SJCRH30 (cell line): ENCODE data around the gene KLF13. TPM values are rescaled to one million over a fixed set of nuclear protein-coding genes. Genes with fewer than 3 reads are reported as not detected.

ENCODE experiments used
- DNase-seq, 2 experiments: peaks; one replicate each; pipeline ENCODE4 v3.0.0-alpha.2; 2015 to 2020
- H3K27ac ChIP-seq: fragments of 250-450 bp; sonication (Bioruptor Pico); 2 replicates; pipeline ENCODE4 v1.5.1; 2020; ENCODE audit warnings: mild to moderate bottlenecking, moderate library complexity
- H3K27me3 ChIP-seq: fragments of 250-450 bp; sonication (Bioruptor Pico); 2 replicates; pipeline ENCODE4 v1.5.1; 2020; ENCODE audit warnings: mild to moderate bottlenecking, moderate library complexity
- H3K36me3 ChIP-seq: fragments of 250-450 bp; sonication (Bioruptor Pico); 2 replicates; pipeline ENCODE4 v1.5.1; 2020; ENCODE audit warnings: mild to moderate bottlenecking, moderate library complexity
- H3K4me1 ChIP-seq: fragments of 250-450 bp; sonication (Bioruptor Pico); 2 replicates; pipeline ENCODE4 v1.5.1; 2020; ENCODE audit warnings: mild to moderate bottlenecking, moderate library complexity
- H3K4me3 ChIP-seq: fragments of 250-450 bp; sonication (Bioruptor Pico); 2 replicates; pipeline ENCODE4 v1.5.1; 2020; ENCODE audit warnings: mild to moderate bottlenecking, moderate library complexity
- H3K9me3 ChIP-seq: fragments of 250-450 bp; sonication (Bioruptor Pico); replicated peaks from 2 replicates; pipeline ENCODE4 v1.5.1; 2020; ENCODE audit warnings: mild to moderate bottlenecking, moderate library complexity
- total RNA-seq: library from RNA; depleted of rRNA; stranded (reverse); fragments of >200 nt; shearing (Covaris generic); gene quantifications from 2 replicates; pipeline ENCODE4 v1.2.3, GENCODE V29; 2014

Gene KLF13
- total RNA-seq, 1 experiment from 2014 or later = 33.1 TPM

DNA sequence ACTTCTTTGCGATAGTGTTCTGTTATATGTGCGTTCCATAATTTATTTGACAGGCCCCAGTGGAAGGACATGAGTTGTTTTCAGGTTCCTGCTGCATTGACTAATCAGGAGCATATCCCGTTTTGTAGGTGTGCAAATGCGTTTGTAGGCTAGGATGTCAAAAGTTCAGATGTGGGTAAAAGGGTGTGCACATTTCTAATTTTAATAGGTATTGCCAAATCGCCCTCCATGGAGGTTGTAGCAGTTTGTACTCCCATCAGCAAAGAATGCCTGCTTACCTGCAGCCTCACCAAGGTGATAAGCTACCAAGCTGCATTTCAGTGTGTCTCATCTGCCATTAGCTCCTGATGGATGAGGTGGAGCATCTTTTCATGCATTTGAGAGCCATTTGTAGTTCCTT, 36.3 kb downstream of the KLF13 start:
- H3K9me3 ChIP-seq = no peaks in the 10 kb centered on the region
- no peak overlapping the region for H3K4me3 ChIP-seq
- no peak for DNase-seq
- peaks cover 6% of the 10 kb centered on the region; the same call in 1 of the 2 replicates for H3K4me1 ChIP-seq
- H3K27ac ChIP-seq = no peak overlapping the region
- H3K36me3 ChIP-seq = no peaks in the 10 kb centered on the region
- no peaks in the 10 kb centered on the region for H3K27me3 ChIP-seq

- Histone ChIP-seq H3K9me3 (peaks cover 3% of the 10 kb centered on the region; the same call in 1 of the 2 replicates), H3K4me3 (no peak overlapping the region), H3K27me3 (no peaks in the 10 kb centered on the region), H3K36me3 (no peaks in the 10 kb centered on the region), H3K27ac (no peak overlapping the region), H3K4me1 (peaks cover 6% of the 10 kb centered on the region; the same call in 1 of the 2 replicates)
- DNase-seq = no peak
These were observed 37.8 kb downstream of the KLF13 start for GRCh38 chr15:31364301-31365031.

DNA sequence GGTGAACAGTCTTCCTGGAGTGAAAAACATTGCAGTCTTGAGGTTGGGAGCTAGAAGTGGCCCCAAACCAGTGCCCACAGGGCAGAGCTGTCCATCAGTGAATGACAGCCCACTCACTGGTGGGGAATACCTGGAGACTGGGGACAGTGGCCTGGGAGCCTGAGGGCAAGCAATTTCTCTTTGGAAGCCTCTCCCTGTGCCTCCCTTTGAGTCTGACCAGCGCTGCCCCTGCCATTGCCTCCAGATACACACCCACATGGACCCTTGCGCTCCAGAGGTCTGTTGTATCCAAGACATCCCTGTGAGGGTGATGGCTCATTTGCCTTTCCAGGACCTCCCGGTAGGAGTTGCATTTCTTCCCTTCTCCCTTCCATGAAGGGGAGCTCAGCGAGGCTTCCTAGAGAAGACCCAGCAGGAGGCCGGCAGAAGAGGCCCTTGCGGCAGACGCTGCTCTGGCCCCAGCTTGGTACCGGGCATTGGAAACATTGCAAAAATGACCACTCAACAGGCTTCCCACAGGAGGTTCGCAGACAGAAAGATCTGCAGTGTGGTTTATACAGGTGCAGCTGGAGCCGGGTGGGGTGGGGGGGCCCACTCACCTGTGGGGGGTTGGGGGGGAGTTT, 38.5 kb downstream of the KLF13 start:
- peaks cover 3% of the 10 kb centered on the region; the same call in 1 of the 2 replicates for H3K9me3 ChIP-seq
- peaks cover 6% of the 10 kb centered on the region; the same call in 1 of the 2 replicates for H3K4me1 ChIP-seq
- DNase-seq = no peak
- H3K27me3 ChIP-seq = no peaks in the 10 kb centered on the region
- H3K27ac ChIP-seq = no peak overlapping the region
- no peak overlapping the region for H3K4me3 ChIP-seq
- H3K36me3 ChIP-seq = no peaks in the 10 kb centered on the region

GRCh38 chr15:31365655-31366127, 39.1 kb downstream of the KLF13 start:
- no peaks in the 10 kb centered on the region for H3K36me3 ChIP-seq
- peaks cover 6% of the 10 kb centered on the region; the same call in 1 of the 2 replicates for H3K4me1 ChIP-seq
- H3K4me3 ChIP-seq = no peak overlapping the region
- no peaks in the 10 kb centered on the region for H3K27me3 ChIP-seq
- DNase-seq = no peak
- H3K27ac ChIP-seq = no peak overlapping the region
- peaks cover 3% of the 10 kb centered on the region; the same call in 1 of the 2 replicates for H3K9me3 ChIP-seq

GRCh38 chr15:31366169-31366734, 39.6 kb downstream of the KLF13 start:
- Histone ChIP-seq H3K27ac (no peak overlapping the region), H3K4me1 (peaks cover 3% of the 10 kb centered on the region; the same call in 1 of the 2 replicates)

GRCh38 chr15:31367021-31367729, 40.5 kb downstream of the KLF13 start:
- H3K36me3 ChIP-seq = no peaks in the 10 kb centered on the region
- H3K4me1 ChIP-seq = peaks cover 4% of the 10 kb centered on the region
- H3K9me3 ChIP-seq = peaks cover 3% of the 10 kb centered on the region; the same call in 1 of the 2 replicates
- no peaks in the 10 kb centered on the region for H3K27me3 ChIP-seq
- H3K27ac ChIP-seq = no peak overlapping the region
- DNase-seq = no peak
- no peak overlapping the region for H3K4me3 ChIP-seq

More at GRCh38 chr15:31366169-31366734, 39.6 kb downstream of the KLF13 start:
- H3K36me3 ChIP-seq = no peaks in the 10 kb centered on the region
- no peak for DNase-seq
- no peaks in the 10 kb centered on the region for H3K27me3 ChIP-seq
- H3K9me3 ChIP-seq = peaks cover 3% of the 10 kb centered on the region; the same call in 1 of the 2 replicates
- no peak overlapping the region for H3K4me3 ChIP-seq

DNA sequence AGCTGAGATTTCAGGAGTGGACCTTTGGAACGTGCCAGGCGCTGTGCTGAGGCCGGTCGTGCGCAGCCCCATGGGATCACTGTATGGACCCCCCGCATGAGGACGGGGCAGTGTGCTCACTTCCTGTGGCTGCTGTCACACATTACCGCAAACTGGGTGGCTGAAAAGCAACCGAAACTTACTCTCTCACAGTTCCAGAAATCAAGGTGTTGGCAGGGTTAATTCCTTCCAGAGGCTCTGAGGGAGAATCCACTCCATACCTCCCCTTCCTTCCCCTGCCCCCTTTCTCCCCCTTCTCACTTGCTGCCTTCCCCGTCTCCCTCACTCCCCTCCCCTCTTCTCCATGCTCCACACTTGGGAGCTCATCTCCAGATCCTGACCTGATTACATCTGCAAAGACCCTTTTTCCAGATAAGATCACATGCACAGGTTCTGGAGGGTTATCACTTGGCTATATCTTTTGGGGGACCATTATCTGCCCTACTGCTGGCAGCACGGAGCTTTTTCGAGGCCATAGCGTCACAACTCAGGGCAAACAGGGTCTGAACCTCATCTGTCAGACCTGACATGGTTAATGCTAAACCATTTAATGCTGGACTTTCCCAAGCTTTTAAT, 41.2 kb downstream of the KLF13 start:
- Histone ChIP-seq H3K4me1 (peaks cover 11% of the 10 kb centered on the region), H3K9me3 (peaks cover 3% of the 10 kb centered on the region; the same call in 1 of the 2 replicates), H3K4me3 (no peak overlapping the region), H3K27ac (no peak overlapping the region), H3K27me3 (no peaks in the 10 kb centered on the region), H3K36me3 (no peaks in the 10 kb centered on the region)
- no peak for DNase-seq

- no peaks in the 10 kb centered on the region for H3K36me3 ChIP-seq
- H3K27me3 ChIP-seq = no peaks in the 10 kb centered on the region
- no peak for DNase-seq
These were observed 43.1 kb downstream of the KLF13 start for GRCh38 chr15:31369727-31370126.

GRCh38 chr15:31371520-31372240, 45.0 kb downstream of the KLF13 start:
- peaks cover 3% of the 10 kb centered on the region; the same call in 1 of the 2 replicates for H3K9me3 ChIP-seq
- H3K27ac ChIP-seq = peak overlapping the region; percentile 72
- no peaks in the 10 kb centered on the region for H3K36me3 ChIP-seq
- H3K4me3 ChIP-seq = no peak overlapping the region
- H3K27me3 ChIP-seq = no peaks in the 10 kb centered on the region
- H3K4me1 ChIP-seq = peaks cover 18% of the 10 kb centered on the region
- DNase-seq = no peak

More at GRCh38 chr15:31369727-31370126, 43.1 kb downstream of the KLF13 start:
- Histone ChIP-seq H3K4me1 (peaks cover 18% of the 10 kb centered on the region), H3K27ac (no peak overlapping the region), H3K4me3 (no peak overlapping the region), H3K9me3 (peaks cover 3% of the 10 kb centered on the region; the same call in 1 of the 2 replicates)

DNA sequence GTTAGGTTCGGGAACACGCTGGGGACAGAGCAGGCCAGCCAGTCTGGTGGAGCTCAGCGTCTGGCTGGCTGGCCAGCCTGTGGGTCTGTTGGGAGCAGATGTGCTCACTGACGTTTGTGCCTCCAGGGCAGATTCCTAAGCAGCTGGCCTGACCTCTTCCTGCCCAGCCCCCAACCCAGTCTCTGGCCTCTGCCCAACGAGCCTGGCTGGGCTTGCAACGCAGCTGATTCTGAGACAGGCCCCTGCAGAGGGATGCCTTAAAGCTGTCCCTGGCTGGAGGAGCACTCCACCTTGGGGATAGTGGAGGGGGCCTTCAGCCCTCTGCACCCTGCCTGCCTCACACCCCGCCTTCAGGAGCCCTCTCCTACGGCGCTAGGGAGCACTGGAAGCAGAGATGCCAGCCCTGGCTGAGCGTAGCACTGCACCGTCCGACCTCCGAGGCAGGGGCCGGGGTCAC, 46.0 kb downstream of the KLF13 start:
- Histone ChIP-seq H3K4me3 (no peak overlapping the region), H3K36me3 (no peaks in the 10 kb centered on the region), H3K9me3 (peaks cover 3% of the 10 kb centered on the region; the same call in 1 of the 2 replicates), H3K27me3 (no peaks in the 10 kb centered on the region), H3K4me1 (peaks cover 18% of the 10 kb centered on the region), H3K27ac (peak overlapping the region; percentile 72)
- peak; percentile 97 to 98 for DNase-seq

GRCh38 chr15:31373096-31373865, 46.6 kb downstream of the KLF13 start:
- peaks cover 3% of the 10 kb centered on the region; the same call in 1 of the 2 replicates for H3K9me3 ChIP-seq
- H3K27me3 ChIP-seq = no peaks in the 10 kb centered on the region
- no peak overlapping the region for H3K4me3 ChIP-seq
- peak overlapping the region; percentile 72 for H3K27ac ChIP-seq
- peaks cover 21% of the 10 kb centered on the region for H3K4me1 ChIP-seq
- DNase-seq = no peak
- no peaks in the 10 kb centered on the region for H3K36me3 ChIP-seq

GRCh38 chr15:31373970-31374369, 47.3 kb downstream of the KLF13 start:
- H3K27me3 ChIP-seq = no peaks in the 10 kb centered on the region
- H3K36me3 ChIP-seq = no peaks in the 10 kb centered on the region
- no peak overlapping the region for H3K4me3 ChIP-seq
- H3K27ac ChIP-seq = no peak overlapping the region
- H3K9me3 ChIP-seq = peaks cover under 1% of the 10 kb centered on the region; the same call in 1 of the 2 replicates
- DNase-seq = no peak
- H3K4me1 ChIP-seq = peaks cover 27% of the 10 kb centered on the region

- Histone ChIP-seq H3K27ac (no peak overlapping the region), H3K36me3 (no peaks in the 10 kb centered on the region), H3K9me3 (no peaks in the 10 kb centered on the region), H3K4me3 (no peak overlapping the region), H3K4me1 (peaks cover 32% of the 10 kb centered on the region), H3K27me3 (no peaks in the 10 kb centered on the region)
- DNase-seq = no peak
These were observed 47.9 kb downstream of the KLF13 start for GRCh38 chr15:31374489-31374888.
